K562 (cell line): ENCODE measurements around the gene CDCA4. TPM values are rescaled to one million over a fixed set of nuclear protein-coding genes. Genes with fewer than 3 reads are reported as not detected.

Experiments
- CREBBP ChIP-seq: IDR thresholded peaks from one replicate; pipeline ENCODE4 v1.6.1; 2012; ENCODE audit warnings: low read depth, mild to moderate bottlenecking, control low read depth, inconsistent platforms, low read length
- HDAC1 ChIP-seq, 2 experiments: fragments of 450-650 bp; IDR thresholded peaks; 2 replicates each; pipeline ENCODE4 v1.6.1; 2016 to 2017; ENCODE audit warnings: inconsistent platforms in 1 of 2, mild to moderate bottlenecking in 1 of 2, moderate library complexity in 1 of 2
- MED1 ChIP-seq: sonication (generic); formaldehyde crosslinking; IDR thresholded peaks from 2 replicates; pipeline ENCODE4 v1.8.1; 2023; ENCODE audit warnings: missing genetic modification reagents, borderline replicate concordance
- SAFB ChIP-seq: fragments of 200-400 bp; formaldehyde crosslinking; IDR thresholded peaks from 2 replicates; pipeline ENCODE4 v1.6.1; 2017; ENCODE audit warnings: low read depth, low read length, borderline replicate concordance
- SAP30 ChIP-seq: fragments of 200-600 bp; sonication (generic); IDR thresholded peaks from 2 replicates; pipeline ENCODE4 v1.6.1; 2012; ENCODE audit warnings: borderline replicate concordance, low read depth, mild to moderate bottlenecking, moderate library complexity, low read length, control low read depth, inconsistent platforms; ENCODE audit not compliant: insufficient read depth, poor library complexity, severe bottlenecking
- ZBTB40 ChIP-seq, 2 experiments: fragments of 450-650 bp in 1 of 2; sonication (generic) in 1 of 2; formaldehyde crosslinking in 1 of 2; IDR thresholded peaks; 2 replicates each; pipeline versions ENCODE4 v1.7.1 to v1.9.0; 2016 to 2022; ENCODE audit warnings: inconsistent platforms in 1 of 2, mild to moderate bottlenecking in 1 of 2, missing genetic modification reagents in 1 of 2
- ZNF184 ChIP-seq: sonication (generic); formaldehyde crosslinking; IDR thresholded peaks from 2 replicates; pipeline ENCODE4 v1.5.0; 2020; ENCODE audit warnings: missing genetic modification reagents
- ZNF197 ChIP-seq: fragments of 200-800 bp; sonication (Bioruptor generic); IDR thresholded peaks from 2 replicates; pipeline ENCODE4 v1.6.1; 2016; ENCODE audit warnings: low read depth, missing genetic modification characterization, missing compliant biosample characterization
- ZNF518B ChIP-seq: fragments of 250-450 bp; sonication (Bioruptor Pico); IDR thresholded peaks from 2 replicates; pipeline ENCODE4 v1.5.0; 2021; ENCODE audit warnings: mild to moderate bottlenecking, moderate library complexity
- ZSCAN32 ChIP-seq: fragments of 450-650 bp; formaldehyde crosslinking; IDR thresholded peaks from 2 replicates; pipeline ENCODE4 v1.4.0; 2020; ENCODE audit warnings: mild to moderate bottlenecking, moderate library complexity
- polyA plus RNA-seq, 8 experiments: library from polyadenylated mRNA; depleted of rRNA in 4 of 8; stranded (reverse) in 5 of 8; unstranded in 3 of 8; fragments of >200 nt; fragmentation: Nextera tagmentation in 2 of 8; fragmentation: Illumina TruSeq in 1 of 8; extraction: Ambion mirVana in 2 of 8; extraction: Trizol in 1 of 8; gene quantifications; 2 replicates each; pipeline versions ENCODE4 v1.2.1 to v1.2.3, GENCODE V29; 2011 to 2014; ENCODE audit warnings: inconsistent platforms in 1 of 8, missing spikeins in 1 of 8
- total RNA-seq, 7 experiments: library from RNA; depleted of rRNA in 6 of 7; stranded (reverse); fragments of >200 nt in 6 of 7; fragmentation: Illumina TruSeq in 2 of 7; extraction: Trizol in 2 of 7; gene quantifications; 2 replicates each; pipeline versions ENCODE4 v1.2.1 to v1.2.3, GENCODE V29; 2011 to 2021; ENCODE audit warnings: low replicate concordance in 1 of 7

CDCA4 gene
- total and polyA plus RNA-seq, 9 of the 15 experiments (the other 6 are each of a cell fraction or from before 2014, with no cell fraction given): 6.6 to 44.2 (median 23.0) TPM

DNA sequence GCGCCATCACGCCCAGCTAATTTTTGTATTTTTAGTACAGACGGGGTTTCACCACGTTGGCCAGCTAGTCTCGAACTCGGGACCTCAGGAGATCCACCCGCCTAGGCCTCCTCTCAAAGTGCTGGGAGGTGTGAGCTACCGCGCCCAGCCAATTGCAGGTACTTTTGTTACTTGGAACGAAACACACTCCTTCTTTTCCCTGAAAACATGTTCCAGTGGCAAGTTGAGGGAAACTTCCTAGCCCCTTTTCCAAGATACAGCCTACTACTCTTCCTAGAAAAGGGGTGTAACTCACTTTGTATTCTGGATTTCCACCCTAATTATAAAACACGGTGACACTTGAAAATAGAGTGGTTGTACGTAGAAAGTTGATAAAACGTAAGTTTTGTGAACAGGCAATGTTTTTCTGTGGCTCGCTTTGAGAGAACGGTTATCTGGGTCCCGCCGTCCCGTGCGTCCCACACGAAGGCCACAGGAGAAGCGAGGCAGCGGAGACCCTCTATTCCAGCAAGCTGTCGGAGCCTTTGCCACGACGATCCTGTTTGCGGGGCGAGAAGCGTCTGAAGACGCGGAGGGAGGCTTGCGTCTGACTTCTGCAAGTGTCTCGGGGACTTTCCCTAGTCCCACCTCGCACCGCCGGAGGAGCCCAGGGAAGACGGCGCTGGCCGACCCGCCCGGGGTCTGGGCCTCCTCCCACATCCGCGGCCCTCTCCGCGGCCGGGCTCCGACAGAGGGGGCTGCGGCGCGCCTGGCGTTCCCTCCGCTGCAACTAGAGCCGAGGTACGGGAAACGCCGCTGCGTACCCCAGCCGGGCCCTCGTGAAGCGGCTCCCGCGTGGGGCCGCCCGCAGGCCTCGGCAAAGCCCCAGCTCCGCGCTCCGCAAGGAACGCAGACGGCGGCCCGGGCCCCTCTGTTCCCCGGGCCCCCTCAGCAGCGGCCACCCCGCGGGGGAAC, 745 bp downstream of the CDCA4 start (continued):
- no peak for TF ChIP-seq ZNF518B (CRISPR knock-in tag)
- no peak for TF ChIP-seq MED1 (CRISPR knock-in tag)
- no peak for TF ChIP-seq ZSCAN32
- peak in 1 of 2 experiments; percentile 24; a peak in 1 of 4 replicates for TF ChIP-seq HDAC1 (IDR thresholded peaks at IDR 0.05)
- TF ChIP-seq ZBTB40 (IDR thresholded peaks at IDR 0.05): 0 out of 2 replicates have a peak, but pooled peaks have one; percentile 9
- no peak for TF ChIP-seq ZBTB40 (CRISPR knock-in tag; IDR thresholded peaks at IDR 0.05)
- TF ChIP-seq SAP30: peak; percentile 24
- no peak for TF ChIP-seq ZNF197 (CRISPR knock-in tag)
- peak; percentile 78 for TF ChIP-seq SAFB
- no peak for TF ChIP-seq CREBBP
- no peak for TF ChIP-seq ZNF184 (CRISPR knock-in tag)
